Cardiac fibroblast (primary cell): ENCODE results near the gene MACO1.
"Not testable (repeated sequence)": the region's sequence is repeated elsewhere in the genome, so short reads cannot be mapped to it uniquely, and the experiment has no call there.

Experiments
- DNase-seq, 2 donors: peaks; one replicate each; pipeline versions ENCODE4 v3.0.0 to v3.0.0-alpha.2; 2010; ENCODE audit warnings: low read depth in 2 of 2
- H3K4me3 ChIP-seq, 2 donors: replicated peaks in 1 of 2; 1 replicate in 1 of 2; 2 replicates in 1 of 2; pipeline ENCODE4 v1.5.1; 2011; ENCODE audit warnings: low read depth in 2 of 2, low read length in 2 of 2, mild to moderate bottlenecking in 2 of 2, moderate library complexity in 1 of 2
- CTCF ChIP-seq: IDR thresholded peaks from one replicate; pipeline ENCODE4 v1.5.1; 2011; ENCODE audit warnings: low read depth, mild to moderate bottlenecking, low read length, inconsistent platforms

Gene MACO1

GRCh38 chr1:25505656-25506385, 75.1 kb downstream of the MACO1 start:
- no peak for TF ChIP-seq CTCF
- no peak for DNase-seq
- H3K4me3 ChIP-seq: no peak overlapping the region

GRCh38 chr1:25506566-25507463, 76.1 kb downstream of the MACO1 start:
- DNase-seq, H3K4me3 ChIP-seq: not testable (repeated sequence)

GRCh38 chr1:25513666-25514065, 83.0 kb downstream of the MACO1 start:
- H3K4me3 ChIP-seq: no peak overlapping the region
- no peak for DNase-seq
- no peak for TF ChIP-seq CTCF

- no peak for DNase-seq
- H3K4me3 ChIP-seq: no peak overlapping the region
- TF ChIP-seq CTCF: no peak
These were observed 84.3 kb downstream of the MACO1 start for GRCh38 chr1:25515033-25515432.

GRCh38 chr1:25516686-25517085, 86.0 kb downstream of the MACO1 start:
- no peak for DNase-seq
- no peak overlapping the region for H3K4me3 ChIP-seq
- TF ChIP-seq CTCF: no peak

GRCh38 chr1:25517476-25518394, 87.0 kb downstream of the MACO1 start:
- no peak for DNase-seq
- H3K4me3 ChIP-seq: no peak overlapping the region
- TF ChIP-seq CTCF: no peak
